Right hindlimb (tissue), 1 donor: Measurements from ENCODE around the gene PCK2.
"Not testable (repeated sequence)": the region's sequence is repeated elsewhere in the genome, so short reads cannot be mapped to it uniquely, and the experiment has no call there.

Experiments
- DNase-seq: peaks from one replicate; pipeline ENCODE4 v3.0.0-alpha.2; 2018

Gene PCK2

DNA sequence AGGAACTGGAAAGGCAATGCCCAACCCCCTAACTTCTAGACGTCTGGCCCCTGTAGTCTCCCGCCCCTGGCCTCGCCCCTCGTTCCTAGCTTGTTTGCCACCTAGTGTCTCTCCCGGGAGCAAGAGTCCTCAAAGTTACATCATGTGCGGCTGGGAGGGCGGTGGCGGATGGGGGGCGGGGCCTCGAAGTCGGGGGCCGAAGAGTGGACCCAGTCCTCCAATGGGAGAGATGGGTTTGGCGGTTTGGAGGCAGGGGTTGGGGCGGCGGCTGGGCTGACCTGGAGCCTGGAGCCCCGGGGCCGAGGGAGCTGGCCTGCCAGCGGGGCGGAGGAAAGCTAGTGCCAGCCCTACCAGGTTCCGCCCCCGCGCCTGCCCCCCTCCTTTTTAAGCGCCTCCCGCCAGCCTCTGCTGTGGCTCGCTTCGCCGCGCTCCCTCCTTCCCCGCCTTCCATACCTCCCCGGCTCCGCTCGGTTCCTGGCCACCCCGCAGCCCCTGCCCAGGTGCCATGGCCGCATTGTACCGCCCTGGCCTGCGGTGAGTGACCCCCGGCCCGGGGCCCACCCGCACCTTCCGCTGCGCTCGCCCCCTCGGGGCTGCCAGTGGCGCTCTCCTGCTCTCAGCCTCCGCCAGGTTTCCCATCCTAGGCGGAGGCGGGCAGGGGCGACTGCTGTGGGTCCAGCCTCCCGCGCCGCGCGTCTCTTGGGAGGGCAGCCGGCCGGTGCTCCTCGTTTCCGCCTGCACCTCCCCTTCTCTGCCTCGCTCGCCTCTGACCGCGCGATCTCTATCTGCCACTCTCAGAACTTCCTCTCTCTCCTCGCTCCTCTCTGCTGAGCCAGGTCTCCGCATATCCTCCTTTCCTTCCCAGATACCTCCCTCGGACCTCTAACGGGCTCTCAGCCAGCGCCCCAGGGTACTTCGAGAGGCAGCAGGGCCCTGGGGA is at the start of gene PCK2:
PCK2 (plus strand) TSS at position 411 of the 940 bp plus-strand sequence; CDS start at position 506, 95 bp downstream.
- DNase-seq, result peak; percentile 89

DNA sequence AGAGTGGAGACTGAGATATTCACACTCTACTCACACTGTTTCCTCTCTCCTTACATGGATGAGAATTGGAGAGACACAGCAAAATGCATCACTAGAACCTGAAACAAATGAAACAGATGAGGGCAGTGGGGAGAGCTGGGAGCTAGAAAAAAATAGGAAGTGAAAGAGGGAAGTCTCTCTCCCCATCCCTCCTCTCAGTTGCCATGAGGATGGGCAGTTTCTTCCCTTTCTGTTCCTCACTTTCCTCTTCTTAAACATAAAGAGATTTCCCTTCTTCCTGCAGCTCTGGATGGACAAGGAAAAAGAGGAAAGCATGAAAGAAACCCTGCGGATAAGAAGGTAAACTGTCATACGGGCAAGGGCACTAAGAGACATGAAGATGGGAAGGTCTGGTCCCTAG is 45.1 kb upstream of the PCK2 start:
- not testable (repeated sequence) for DNase-seq

DNA sequence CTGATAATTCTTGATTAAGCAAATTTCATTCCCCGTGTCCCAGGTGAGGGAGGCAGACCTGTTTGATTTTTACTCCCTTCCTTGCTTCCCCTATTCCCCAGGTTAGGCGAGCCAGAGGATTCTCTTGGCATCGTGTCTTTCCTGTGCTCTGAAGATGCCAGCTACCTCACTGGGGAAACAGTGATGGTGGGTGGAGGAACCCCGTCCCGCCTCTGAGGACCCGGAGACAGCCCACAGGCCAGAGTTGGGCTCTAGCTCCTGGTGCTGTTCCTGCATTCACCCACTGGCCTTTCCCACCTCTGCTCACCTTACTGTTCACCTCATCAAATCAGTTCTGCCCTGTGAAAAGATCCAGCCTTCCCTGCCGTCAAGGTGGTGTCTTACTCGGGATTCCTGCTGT is 43.4 kb upstream of the PCK2 start:
- not testable (repeated sequence) for DNase-seq

DNA sequence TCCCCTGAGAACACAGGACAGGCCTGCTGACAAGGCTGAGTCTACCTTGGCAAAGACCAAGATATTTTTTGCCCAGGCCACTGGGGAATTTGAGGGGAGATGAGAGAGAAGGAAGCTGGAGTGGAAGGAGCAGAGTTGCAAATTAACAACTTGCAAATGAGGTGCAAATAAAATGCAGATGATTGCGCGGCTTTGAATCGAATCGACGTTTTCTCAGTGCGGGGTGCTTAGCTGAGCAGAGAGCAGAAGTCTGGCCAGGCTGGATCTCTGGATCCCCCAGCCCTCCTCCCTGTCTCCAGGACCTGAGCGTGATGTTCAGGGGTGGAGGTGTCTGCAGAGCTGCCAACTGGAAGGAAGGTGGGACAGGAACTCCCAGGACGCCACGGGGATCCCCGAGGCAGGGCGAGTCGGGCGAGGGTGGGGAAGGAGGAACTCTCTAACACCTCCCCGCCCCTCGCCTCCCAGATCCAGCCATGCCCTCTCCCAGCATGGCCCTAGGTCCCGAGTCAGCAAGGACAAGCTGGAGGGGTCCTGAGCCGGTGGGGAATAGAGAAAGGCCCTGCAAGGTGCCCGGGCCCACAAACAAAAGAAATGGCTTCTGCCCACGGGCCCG is 42.8 kb upstream of the PCK2 start:
- DNase-seq, result no peak

DNA sequence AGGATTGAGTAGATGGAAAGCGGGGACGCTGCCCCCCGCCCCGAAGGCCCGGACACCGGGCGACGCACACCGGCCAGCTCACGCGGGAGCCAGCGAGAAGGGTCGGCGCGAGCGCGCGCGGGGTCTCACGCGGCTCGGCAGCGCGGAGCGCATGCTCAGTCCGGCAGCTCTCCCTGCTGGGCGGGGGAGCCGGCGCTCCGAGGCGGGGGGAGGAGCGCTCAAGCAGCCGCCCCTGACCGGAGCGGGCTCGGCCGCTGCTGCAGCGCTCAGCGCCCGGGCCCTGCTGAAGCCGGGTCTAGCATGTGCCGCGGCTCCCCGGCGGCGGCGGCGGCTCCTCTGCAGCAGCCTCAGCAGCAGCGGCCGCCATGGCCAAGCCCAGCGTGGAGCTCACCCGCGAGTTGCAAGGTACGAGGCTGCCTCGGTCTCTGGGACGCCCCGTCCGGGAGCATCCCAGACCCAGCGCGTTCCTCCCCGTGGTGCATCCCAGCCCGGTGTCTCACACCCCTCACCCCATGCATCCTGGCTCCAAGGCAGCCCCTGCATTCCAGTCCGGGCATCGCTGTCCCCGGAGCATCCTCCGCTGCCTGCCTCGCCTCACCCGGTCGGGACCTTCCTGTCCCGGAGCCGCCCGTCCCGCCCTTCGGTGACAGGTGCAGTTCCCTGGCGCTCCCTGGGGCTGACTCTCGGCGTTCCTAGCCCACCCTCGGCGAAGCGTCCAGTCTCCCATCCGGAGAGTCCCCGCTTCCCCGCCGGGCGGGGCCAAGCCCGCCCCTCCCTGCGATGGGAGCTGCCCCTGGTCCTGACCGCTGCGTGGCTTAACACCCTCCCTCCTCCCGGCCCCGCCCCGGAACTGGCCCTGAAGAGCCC is 42.1 kb upstream of the PCK2 start, which contains the start of gene CARMIL3:
CARMIL3 (plus strand) TSS at position 221 of the 867 bp plus-strand sequence; CDS start at position 366, 145 bp downstream.
- peak; percentile 80 for DNase-seq

- no peak for DNase-seq
Observed at GRCh38 chr14:24052656-24053547, 41.2 kb upstream of the PCK2 start.

DNA sequence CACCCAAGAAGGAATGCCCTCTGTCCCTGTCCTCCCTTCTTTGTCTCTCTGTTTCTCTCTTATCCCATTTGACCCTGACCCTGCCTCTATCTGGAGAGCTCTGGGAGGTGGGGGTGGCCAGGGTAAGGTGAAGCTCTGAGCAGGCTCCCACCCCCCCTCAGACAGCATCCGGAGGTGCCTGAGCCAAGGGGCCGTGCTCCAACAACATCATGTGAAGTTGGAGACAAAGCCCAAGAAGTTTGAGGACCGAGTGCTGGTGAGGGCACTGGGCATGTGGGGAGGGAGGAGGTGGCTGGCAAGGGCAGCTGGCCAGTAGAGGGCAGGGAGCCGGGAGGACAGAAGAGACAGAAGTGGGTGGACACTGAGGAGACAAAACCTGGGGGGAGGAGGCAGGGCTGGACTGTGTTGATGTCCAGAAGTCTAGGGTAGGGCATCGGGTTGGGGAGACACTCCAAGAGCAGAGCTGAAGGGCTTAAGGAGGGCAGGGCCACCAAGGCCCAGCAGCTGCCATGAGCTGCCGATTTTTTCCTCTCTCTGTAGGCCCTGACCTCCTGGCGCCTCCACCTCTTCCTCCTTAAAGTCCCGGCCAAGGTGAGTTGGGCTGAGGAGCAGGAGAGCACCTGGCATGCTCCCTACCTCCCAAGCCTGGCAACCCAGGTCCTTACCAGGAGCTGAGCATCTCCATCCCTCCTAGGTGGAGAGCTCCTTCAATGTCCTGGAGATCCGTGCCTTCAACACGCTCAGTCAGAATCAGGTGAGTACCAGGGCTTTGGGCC is 40.4 kb upstream of the PCK2 start:
- DNase-seq, result no peak

GRCh38 chr14:24054324-24054641 is 39.8 kb upstream of the PCK2 start:
- DNase-seq, result no peak

GRCh38 chr14:24054646-24055045 is 39.5 kb upstream of the PCK2 start:
- no peak for DNase-seq

- DNase-seq, result no peak
Observed at GRCh38 chr14:24055971-24056799, 37.9 kb upstream of the PCK2 start.

DNA sequence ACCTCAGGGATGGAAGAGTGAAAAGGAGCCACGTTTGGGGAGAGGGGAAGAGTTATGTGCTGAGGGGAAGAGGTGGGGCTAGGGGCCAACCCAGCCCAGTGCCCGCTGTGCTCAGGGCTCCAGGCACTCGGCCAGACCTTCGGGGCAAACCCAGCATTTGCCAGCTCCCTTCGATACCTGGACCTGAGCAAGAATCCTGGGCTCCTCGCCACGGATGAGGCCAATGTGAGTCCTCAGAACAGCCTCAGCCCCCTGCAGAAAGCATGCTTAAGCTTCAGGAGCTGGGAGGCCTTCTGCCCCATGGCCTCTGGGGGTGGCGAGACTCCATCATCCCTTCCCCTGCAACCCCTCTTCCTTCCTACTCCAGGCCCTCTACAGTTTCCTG is 37.3 kb upstream of the PCK2 start:
- DNase-seq, result no peak

DNA sequence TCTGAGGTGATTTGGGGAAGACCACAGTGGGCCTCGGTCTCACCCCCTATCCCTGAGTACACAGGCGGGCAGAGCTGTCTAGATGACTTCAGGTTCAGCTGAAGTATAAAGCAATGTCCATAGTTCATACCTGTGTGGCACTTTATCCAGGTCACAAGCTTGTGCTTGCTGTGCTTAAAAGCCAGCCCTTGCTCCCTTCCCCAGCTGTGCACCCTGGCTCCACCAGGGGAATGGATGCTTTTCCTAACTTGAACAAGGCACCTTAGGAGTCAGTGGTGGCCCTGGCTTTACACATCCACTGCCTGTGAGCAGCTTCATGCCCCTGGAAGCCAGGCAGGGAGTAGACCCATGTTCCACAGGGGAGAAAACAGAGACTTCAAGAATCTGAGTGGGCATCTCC is 36.8 kb upstream of the PCK2 start:
- DNase-seq, result no peak

DNA sequence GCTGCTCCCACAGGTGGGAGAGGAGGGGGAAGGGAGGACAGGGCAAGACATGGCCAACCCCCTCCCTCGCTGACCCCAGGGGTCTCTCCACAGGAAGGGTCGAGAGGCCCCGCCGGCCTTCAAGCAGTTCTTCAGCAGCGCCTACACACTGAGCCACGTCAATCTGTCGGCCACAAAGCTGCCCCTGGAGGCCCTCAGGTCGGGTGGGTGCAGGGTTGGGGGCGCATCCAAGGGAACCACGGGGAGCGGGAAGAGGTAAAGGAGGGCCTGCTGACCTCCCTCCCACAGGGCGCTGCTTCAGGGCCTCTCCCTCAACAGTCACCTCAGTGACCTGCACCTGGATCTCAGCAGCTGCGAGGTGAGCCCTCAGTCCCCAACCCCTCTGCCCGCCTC is 36.2 kb upstream of the PCK2 start:
- DNase-seq, result no peak

DNA sequence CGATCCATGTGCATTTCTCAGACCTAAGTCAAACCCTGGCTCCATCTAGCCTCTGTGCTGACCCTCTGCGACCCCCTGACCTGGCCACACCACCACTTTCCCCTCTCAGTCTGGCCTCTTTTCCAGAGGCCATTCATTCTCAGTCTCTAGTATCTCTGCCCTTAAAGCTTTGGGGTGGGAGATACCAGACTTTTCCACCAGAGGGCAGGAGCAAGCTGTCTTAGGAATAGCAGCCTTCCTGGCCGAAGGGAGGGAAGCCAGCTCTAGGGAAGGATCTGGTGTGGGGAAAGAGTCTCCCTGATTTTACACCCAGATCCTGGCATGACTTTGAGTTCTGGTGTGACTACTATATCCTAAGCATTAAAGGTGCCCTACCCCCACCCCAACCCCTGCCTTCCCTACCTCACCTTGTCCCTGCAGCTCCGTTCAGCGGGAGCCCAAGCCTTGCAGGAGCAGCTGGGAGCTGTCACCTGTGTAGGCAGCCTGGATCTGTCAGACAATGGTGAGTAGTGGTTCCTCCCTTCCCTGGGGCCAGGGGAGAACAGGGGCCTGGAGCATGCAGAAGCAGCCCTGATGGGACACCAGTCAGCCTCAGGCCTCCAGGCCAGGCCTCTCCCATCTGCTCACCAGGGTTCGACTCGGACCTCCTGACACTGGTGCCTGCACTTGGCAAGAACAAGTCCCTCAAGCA is 35.7 kb upstream of the PCK2 start:
- DNase-seq, result peak; percentile 73

DNA sequence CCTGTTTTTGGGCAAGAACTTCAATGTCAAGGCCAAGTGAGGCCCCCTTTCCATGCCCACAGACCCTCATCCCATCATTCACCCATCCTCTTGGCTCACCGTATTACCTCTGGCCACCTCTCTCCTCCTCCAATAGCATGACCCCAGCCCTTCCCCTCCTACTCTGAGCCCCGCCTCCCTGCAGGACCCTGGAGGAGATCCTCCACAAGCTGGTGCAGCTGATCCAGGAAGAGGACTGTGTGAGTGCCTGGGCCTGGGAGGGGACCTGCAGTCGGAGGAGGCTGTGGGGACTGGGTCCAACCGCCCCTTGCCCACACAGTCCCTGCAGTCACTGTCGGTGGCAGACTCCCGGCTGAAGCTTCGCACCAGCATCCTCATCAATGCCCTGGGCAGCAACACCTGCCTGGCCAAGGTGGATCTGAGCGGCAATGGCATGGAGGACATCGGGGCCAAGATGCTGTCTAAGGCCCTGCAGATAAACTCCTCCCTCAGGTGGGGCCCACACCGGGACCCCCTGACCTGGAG is 35.1 kb upstream of the PCK2 start:
- DNase-seq, result no peak

- DNase-seq, result no peak
Observed at GRCh38 chr14:24059841-24060388, 34.2 kb upstream of the PCK2 start.

- DNase-seq, result no peak
Observed at GRCh38 chr14:24060443-24060842, 33.7 kb upstream of the PCK2 start.

DNA sequence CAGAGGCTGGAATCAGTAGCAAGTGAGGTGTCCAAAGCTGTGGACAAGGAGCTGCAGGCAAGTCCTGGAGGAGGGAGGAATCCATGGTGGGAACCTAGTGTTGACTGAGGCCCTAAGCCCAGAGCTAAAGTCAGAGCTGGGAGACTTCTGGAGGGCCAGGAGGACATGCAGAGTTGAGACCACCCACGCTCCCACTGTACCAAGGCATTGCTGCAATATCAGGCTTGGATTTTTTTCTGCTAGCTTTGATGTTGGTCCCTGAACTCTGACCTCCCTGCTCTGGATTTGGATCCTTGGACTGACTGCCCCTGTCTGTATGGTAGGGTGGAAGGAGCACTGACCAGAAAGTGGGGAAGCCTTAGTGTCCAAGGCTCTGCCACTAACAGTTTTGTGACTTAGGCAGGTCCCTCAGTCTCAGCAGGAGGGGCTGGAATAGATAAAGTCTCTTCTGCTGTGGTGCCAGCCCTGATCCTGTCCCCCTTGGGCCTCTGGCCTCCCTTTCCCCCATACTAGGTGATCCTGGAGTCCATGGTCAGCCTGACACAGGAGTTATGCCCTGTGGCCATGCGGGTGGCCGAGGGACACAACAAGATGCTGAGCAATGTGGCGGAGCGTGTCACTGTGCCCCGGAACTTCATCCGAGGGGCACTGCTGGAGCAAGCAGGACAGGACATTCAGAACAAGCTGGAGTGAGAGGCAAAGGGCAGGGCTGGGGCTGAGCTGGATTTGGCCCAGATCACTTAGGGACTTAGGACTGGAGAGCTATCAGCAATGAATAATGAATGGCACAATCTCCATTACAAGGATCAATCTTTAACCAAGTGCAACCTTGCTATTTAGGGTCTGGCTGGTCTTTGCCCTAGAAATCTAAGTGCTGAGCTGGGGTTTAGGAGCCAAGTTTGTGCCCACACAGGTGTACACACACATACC is 32.9 kb upstream of the PCK2 start:
- no peak for DNase-seq
